Neural progenitor cell (in vitro differentiated cells): ENCODE measurements around the gene CDC20B.

Experiments
- CTCF ChIP-seq: fragments of 200-600 bp; sonication (generic); IDR thresholded peaks from 2 replicates; pipeline ENCODE4 v1.5.1; 2017; ENCODE audit warnings: antibody characterized with exemption, mild to moderate bottlenecking
- EZH2 ChIP-seq: fragments of 200-600 bp; sonication (generic); IDR thresholded peaks from 2 replicates; pipeline ENCODE4 v1.6.1; 2017; ENCODE audit warnings: antibody characterized with exemption, mild to moderate bottlenecking, moderate library complexity
- EZH2phosphoT487 ChIP-seq: fragments of 200-600 bp; sonication (generic); IDR thresholded peaks from 2 replicates; pipeline ENCODE4 v1.6.1; 2017; ENCODE audit warnings: antibody characterized with exemption

- TF ChIP-seq CTCF: no peak
- no peak for TF ChIP-seq EZH2
- TF ChIP-seq EZH2phosphoT487: no peak
Observed at GRCh38 chr5:55113327-55113726, 59.6 kb downstream of the CDC20B start.
